DMS 273 (cell line): ENCODE data around the gene MYO1E.
"Not testable (repeated sequence)": the region's sequence is repeated elsewhere in the genome, so short reads cannot be mapped to it uniquely, and the experiment has no call there.

ENCODE experiments used
- DNase-seq: peaks from one replicate; lab custom pipeline; 2025; ENCODE audit not compliant: unreplicated experiment; lab: John Stamatoyannopoulos, UW

MYO1E gene

DNA sequence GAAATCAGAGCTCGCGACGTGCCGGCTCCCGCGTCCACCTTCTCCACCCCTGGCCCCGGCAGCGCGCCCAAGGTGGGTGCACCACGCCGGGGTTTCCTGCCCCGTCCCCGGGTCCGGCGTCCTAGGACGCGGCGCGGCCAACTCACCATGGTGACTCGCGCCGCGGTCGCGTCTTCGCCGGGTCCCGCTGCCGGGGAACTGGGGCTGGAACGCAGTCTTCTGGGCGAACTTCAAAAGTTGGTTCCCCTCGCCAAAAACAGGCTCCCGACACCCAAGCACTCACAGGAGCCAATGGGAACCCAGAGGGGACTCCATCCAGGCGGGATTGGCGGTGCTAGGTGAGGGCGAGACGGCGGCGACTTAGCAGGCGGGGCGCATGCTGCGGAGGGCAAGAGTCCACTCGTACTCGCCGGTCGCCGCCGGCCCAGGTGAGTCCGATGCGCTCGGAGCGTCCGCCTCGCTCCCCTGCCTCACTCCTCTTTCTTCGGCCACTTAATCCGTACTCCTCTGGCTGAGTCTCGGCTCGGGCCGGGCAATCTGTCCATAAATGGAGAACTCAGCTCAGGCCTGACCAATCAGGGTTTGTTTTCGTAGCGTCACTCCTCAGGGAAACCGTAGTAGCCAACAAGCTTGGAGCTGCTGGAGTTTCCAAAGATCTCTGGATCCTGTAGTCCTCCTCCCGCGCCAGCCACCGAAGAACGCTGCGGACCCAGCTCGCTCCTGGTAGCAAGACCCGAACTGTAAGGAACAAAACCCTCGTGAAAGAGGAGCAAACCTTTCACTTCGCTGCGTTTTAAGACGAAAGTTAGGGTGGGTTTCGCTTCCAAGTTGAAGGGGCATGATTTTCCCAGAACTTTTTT, at the start of gene MYO1E:
MYO1E (minus strand) TSS at position 520 of the 860 bp plus-strand sequence; CDS start at position 149, 371 bp downstream.
- DNase-seq: peak; percentile 95

DNA sequence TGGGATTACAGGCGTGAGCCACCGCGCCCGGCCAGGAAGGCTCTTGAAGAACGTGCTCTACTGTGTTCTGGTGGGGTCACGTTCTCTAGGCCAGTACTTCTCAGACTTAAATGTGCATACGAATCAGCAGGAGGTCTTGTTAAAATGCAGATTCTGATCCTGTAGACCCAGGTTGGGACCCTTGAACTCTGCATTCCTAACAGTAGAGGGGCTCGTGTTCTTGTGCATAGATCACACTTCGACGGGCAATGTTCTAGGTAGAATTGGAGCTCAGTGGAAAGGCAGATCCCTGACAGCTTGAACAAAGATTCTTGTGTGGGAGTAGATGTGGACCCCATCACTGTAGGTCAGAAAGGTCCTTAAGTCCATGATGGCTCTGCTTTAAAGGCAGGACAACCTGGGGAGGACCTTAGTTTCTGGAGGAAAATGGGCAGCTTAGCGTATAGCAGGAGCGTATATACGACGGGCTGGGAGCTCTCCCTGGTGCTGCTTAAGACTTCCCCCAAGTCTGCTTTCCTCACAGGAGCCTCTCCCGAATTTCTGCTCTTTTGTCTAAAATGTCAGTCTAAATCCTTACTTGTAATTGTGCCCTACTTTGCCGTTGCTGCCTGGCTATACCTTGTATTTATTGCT, 48.4 kb upstream of the MYO1E start:
- no peak for DNase-seq

DNA sequence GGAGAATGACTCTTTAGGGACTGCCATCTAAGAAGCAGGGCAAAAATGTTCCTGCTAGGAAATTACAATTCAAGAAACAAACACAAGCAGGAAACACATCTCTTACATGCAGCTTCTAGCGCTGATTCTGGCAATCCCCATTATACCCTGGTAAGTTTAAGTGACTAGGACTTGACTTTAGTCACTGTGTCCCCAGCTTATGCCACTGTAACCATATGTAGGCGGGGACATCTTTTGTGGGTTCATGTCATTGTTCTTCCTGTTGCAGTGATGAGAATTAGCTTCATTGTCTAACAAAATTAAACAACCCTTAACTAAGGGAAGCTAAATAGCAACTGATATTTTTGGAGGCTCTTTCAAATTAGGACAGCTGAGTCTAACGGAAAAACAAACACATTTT, 47.4 kb upstream of the MYO1E start:
- no peak for DNase-seq

DNA sequence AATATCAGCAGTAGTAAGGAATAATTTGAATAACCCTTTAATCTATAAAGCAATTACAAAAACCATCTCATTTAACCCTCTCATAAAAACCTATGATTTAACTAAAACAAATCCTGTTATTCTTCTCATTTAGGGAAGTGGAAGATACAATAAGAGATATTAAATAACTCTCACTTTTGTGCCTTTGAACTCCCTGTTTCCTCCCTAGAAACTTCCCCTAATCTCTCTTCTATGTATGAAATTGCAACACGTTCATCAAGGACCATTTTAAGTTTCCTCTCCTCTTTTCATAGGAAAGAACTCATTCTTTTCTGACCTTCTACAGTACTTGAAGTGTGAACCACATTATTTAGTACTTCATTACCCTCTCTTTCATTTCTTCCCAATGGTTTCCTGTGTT, 46.5 kb upstream of the MYO1E start:
- DNase-seq: no peak

DNA sequence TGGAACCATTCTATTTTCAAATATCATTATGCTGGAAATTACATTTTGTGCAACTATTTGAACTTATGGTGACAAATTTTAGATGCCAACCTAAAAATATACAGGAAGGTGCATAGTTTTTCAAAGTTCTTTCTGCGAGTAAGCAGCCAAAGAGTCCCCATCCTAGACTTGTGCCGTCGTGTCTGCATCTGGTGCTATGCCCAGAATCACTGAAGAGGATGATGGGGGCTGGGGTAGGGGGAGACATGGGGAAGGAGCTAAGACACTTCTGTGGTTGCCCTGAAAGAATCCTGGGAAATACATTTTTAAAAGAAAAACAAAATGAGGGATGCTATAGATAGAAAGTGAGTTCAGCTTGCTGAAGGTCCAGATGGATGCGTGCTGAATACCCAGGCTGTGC, 44.1 kb upstream of the MYO1E start:
- DNase-seq: no peak

DNA sequence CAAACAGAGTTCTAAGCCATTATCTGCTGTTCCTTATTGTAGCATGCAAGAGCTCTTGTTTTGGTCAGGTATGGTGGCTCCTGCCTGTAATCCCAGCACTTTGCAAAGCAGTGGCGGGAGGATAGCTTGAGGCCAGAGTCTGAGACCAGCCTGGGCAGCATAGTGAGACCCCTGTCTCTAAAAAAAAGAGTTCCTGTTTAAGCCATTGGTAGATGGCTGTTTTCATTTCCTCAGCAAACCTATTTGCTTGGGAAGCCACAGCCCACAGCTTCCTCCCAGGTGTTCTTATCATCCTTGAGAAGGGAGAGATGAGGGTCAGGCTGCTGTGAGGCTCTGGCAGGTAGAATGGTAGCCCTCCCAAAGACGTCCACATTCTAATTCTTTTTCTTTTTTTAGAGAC, 40.9 kb upstream of the MYO1E start:
- no peak for DNase-seq

DNA sequence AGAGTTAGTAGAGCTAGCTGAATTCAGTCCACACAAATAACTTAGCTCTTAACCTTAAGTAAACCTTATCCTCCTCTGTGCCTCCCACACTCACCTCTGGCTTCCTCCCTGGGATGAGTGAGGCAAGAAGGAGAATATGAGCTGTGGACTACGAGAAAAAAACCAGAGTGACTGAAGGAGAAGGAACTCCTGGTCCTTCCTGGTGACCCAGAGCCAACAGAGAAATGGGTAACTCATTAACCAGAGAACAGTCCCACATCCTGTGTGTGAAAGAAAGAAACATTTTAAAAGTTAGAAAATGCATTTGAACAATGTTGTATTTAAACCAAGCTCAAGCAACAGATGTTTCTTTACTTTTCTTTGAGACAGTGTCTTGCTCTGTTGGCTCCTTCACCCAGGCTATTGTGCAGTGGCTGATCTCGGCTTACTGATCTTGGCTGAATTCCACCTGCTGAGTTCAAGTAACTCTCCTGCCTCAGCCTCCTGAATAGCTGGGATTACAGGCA, 37.8 kb upstream of the MYO1E start:
- DNase-seq: no peak

DNA sequence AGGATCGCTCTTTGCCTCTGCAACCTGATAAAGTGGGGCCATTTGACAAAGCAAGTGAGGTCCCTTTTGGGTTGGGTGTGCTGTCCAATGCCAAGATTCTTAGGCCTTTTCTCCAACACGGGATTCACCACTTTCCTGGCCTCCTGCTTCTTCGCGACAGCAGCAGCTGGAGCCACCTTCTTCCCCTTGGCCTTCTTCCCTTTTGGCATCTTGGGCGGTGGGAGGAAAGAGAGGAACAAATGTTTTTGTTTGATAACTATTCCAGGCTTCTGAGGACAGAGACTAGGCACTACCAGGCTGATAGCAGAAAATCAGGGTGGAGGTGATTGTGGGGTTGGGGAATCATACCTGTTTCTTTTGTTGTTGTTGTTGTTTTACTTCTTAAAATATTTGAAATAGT, 35.3 kb upstream of the MYO1E start:
- no peak for DNase-seq

DNA sequence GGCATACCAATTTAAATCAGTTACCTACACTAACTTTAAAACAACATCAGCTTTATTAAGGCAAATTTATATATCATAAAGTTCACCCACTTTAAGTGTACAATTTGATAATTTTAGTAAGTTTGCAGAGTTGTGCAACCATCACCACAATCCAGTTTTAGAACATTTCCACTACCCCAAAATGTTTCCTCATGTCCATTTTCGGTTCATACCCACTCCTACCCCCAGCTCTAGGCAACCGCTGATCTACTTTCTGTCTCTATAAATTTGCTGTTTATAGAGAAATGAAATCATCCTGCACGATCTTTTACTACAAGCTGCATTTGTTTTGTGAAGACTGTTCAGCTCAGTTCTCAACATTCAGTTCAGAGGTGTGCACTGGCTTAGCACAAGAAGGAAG, 33.8 kb upstream of the MYO1E start:
- no peak for DNase-seq

DNA sequence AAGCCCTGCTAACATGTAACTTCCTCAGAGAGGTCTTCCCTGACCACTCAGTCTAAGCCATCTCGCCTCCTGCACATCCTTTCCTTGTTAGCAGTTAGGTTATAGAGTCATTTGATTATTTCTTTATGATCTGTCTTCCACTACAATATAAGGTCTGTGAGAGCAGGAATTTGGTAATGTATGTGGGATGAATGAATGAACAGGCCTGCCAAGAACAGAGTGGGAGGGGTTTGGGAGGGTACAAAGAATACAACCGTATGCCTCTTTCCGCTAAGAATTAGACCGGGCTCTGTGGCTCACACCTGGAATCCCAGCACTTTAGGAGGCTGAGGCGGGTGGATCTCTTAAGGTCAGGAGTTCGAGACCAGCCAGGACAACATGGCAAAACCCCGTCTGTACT, 32.4 kb upstream of the MYO1E start:
- no peak for DNase-seq

DNA sequence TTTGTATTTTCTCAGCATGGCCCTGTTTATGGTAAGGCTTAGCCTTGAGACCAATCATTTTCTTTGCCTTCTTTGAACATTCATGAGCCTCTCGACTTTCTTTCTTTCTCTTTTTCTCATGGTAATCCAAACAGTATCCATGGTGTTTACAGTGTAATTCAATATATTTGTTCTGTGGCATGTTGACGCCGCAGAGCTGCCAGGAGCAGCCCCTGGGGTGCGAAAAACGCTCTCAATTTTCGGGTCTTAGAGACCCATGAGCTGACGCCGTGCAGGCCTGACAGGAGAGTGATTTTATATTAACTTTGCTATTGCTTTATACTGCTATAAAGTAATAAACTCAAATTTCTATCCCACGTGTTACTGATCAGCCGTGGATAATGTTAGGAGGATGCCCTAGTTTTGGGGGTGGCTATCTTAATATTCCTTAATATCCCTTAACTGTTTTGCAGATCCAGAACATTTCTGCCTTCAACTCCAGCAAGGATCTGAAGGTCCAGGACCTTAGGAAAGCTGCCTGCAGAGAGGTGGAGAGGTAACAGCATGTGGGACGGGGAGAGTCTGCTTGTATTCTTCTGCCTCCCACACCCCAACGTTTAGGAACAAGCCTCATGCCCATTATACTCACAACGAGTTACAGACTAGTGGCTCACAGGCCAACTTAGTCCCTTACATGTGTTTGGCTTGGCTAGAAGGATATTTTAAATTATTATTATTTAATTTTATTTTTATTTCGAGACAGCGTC, 29.3 kb upstream of the MYO1E start:
- no peak for DNase-seq

DNA sequence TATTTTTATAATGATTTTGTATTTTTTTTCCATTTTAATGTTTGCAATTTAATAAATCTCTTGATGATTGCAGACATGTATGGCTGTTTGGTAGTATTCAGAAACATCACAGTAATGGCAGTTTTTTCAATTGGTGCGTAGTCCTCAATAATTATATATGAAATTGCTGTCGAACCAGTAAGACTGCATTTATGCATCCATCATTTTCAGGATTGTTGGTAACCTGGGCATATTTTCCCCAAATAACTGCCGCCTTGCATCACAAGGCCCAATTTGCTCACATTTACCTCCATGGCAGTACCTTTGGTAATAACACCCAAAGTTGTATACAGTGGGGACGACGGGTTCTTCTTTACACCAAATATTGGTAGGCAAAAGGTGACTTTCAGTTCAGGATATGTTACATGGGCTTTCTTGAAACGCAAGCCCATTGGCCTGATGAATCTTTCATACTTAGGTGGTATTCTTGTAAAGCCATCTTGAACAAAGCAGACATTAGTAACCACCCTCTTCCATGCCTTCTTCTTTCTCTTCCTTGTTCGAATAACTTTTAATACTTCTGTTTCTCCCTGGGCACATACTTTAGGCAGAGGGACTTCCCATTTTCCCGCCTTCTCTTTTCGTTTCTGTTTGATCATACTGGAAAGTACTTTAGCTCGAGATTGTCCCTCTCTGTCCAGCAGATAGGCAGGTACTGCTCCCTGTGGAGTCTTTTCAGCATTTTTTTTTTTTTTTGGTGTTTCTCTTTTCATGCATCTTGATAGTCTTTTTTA, 28.6 kb upstream of the MYO1E start:
- not testable (repeated sequence) for DNase-seq

DNA sequence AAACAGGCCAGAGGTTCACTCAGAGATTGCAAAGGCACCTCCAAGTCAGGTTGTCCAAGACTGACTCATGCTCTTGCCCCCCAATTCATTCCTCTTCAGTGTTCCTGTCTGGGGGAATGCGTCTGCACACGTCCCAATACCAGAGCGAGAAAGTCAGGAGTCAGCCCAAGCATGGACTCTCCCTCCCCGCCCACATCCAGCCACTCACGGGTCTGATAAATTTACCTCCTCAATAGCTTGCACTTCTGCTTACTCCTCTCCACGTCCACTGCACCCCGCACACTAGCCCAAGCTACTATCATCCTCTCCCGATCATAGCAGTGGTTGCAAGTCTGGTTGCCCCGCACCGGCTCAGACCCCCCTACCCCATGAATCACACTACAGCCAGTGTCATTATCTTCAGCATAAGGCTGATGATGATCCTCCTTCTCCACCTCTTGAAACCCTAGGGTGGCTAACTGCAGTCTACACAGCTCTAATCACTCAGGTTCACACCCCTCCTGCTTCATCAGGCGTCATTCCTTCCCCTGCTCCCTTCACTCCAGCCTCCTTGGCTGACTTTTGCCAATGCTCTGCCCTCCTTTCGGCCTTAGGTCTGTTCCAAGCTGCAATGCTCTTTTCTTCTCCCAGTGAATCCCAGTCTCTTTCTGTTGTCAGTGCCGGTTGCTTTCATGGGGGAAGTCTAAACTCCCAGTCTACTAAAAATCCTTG, 27.6 kb upstream of the MYO1E start:
- no peak for DNase-seq

DNA sequence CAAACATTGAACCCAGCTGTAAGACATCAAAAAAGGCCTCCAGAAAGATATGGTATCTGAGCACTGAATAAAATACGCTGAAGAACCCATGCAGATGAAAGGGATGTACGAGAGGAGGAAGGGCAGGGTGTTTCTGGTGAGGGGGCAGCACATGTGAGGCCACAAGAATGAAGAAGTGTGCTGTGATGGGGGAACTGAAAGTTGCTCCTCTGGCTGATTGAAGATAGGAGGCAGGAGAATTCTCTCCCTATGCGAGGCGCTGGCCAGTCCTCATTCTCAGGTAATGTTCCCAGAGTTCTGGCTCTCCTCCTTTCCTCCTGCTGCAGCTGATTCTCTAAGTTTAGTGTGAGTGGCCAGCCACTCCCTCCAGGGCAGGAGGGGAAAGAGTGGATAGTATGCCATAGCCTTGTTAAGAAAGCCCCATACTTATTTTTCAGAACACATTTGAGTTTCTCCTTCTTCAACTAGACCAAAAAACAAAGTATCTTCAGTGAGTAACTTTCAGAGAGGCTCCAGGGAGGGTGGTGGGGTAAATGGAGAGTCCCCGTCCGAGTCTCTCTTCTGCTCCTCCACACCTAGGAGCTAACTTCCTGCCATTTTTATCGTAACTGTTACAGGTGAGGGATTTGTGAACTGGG, 26.9 kb upstream of the MYO1E start:
- DNase-seq: no peak

DNA sequence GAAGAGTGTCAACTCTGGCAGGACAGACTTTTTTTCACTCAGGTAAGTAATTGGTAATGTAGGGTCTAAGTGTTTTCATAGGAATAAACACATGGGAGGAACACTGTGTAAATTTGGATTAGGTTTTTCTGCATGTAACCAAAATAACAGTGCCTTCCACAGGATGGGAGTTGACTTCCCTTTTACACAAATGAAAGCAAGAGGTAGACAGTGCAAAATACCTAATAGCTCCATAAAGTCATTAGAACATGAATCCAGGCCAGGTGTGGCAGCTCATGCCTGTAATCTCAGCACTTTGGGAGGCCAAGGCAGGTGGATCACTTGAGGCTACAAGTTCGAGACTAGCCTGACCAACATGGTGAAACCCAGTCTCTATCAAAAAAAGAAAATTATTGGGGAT, 25.5 kb upstream of the MYO1E start:
- DNase-seq: no peak

DNA sequence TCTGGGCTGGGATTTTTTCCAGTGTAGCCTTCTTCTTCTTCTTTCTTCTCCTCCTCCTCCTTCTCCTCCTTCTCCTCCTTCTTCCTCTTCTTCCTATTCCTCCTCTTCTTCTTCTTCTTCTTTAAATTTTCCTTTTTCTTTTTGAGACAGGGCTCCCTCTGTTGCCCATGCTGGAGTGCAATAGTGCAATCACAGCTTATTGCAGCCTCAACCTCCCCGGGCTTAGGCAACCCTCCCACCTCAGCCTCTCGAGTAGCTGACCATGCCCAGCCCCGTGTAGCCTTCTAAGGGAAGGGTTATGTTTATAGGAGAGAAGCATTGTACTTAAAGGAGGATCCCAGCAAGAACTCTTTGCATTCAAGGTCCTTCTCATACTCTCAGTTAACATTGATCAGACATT, 24.0 kb upstream of the MYO1E start:
- DNase-seq: no peak

DNA sequence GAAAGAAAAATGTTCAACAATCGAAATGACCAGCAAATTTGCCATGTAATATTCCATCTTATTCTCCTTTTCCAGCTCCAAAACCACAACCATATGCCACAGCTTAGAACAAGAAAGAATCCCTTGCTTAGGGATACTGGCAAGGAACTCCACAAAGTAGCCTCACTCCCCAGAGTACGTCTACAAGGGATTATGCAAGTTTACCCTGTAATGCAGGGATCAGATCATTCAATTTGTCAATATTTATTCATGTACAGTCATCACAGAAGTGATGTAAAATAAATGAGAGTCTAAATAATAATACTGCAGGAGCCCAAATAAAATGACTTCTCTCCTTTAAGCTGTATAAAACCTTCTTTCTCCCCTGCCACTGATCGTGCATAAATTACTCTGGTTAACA, 23.5 kb upstream of the MYO1E start:
- DNase-seq: no peak

DNA sequence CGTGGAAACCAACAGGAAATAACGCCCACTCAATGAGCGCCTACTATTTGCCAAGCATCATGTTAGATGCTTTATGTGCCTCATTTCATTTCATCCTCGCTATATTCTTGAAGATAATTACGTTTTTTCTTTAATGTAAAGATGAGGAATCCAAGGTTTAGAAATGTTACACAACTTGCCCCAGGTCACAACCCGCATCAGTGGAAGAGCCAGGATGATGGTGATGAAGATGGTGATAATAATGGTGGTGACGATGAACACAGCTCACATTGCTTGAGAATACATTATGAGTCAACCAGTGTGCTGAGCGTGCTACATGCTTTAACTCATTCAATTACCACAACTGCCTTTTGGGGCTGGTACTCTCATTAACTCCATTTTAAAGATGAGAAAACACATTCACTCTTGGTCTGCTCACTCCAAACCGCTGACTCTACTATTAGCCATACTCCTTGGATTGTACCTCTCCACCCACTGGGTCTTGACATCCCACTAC, 21.5 kb upstream of the MYO1E start:
- no peak for DNase-seq

DNA sequence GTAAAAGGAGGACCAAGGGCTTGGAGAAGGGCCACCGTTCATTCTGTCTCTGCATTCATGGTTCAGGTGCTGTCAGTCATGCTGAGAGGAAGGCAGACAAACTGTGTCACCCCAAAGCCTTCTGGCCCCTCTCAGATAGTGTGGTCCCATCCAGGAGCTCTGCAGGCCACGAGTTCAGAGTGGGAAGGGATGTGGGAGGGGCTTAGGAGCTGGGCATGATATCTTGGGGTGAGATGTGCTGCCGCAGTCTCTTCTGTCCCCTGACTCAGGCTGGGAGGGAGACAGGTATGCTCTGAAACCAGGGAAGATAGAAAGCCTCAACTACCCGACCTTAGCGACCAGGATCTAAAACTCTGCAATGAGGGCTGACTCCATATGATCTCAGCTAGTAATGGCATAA, 19.6 kb upstream of the MYO1E start:
- DNase-seq: no peak

DNA sequence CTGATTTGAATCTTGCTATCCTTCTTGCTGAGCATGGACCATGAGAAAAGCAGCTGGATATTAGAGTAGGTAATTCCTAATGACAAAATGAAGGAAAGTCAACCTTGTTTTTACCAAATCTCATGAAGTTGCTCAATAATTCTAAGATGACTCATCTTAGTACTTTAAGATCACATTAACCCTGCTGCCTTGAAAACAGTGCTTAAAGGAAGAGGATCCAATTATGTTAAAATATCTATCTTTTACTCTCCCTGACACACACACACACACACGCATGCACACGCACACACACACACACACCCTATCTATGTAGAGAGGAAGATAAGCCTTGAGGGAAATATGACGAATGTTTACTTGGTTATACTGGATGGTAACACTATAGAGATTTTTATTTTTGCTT, 16.0 kb upstream of the MYO1E start:
- DNase-seq: no peak
